Trophoblast cell (in vitro differentiated cells and primary cell): ENCODE data around the gene PCDHGB4. TPM values are rescaled to one million over a fixed set of nuclear protein-coding genes. Genes with fewer than 3 reads are reported as not detected.
"Not testable (repeated sequence)": the region's sequence is repeated elsewhere in the genome, so short reads cannot be mapped to it uniquely, and the experiment has no call there.

Source experiments
- DNase-seq, 2 donors: peaks; one replicate each; pipeline ENCODE4 v3.0.0-alpha.2; 2016
- H2AFZ ChIP-seq: 2 replicates; pipeline ENCODE4 v1.6.1; 2013; ENCODE audit warnings: low read length, moderate library complexity, mild to moderate bottlenecking; ENCODE audit not compliant: insufficient read depth, poor library complexity
- H2AK5ac ChIP-seq: 2 replicates; pipeline ENCODE4 v1.6.1; 2013; ENCODE audit warnings: mild to moderate bottlenecking, low read length
- H2BK120ac ChIP-seq: 2 replicates; pipeline ENCODE4 v1.6.1; 2013; ENCODE audit warnings: low read length, mild to moderate bottlenecking, moderate library complexity; ENCODE audit not compliant: insufficient read depth, poor library complexity
- H2BK12ac ChIP-seq: 2 replicates; pipeline ENCODE4 v1.6.1; 2013; ENCODE audit warnings: mild to moderate bottlenecking, low read length, moderate library complexity
- H2BK5ac ChIP-seq: 2 replicates; pipeline ENCODE4 v1.6.1; 2013; ENCODE audit warnings: low read length, low read depth, moderate library complexity, mild to moderate bottlenecking; ENCODE audit not compliant: poor library complexity
- H3K14ac ChIP-seq: 2 replicates; pipeline ENCODE4 v1.6.1; 2013; ENCODE audit warnings: mild to moderate bottlenecking, low read length
- H3K18ac ChIP-seq: 2 replicates; pipeline ENCODE4 v1.6.1; 2013; ENCODE audit warnings: mild to moderate bottlenecking, low read length
- H3K23ac ChIP-seq: 2 replicates; pipeline ENCODE4 v1.6.1; 2013; ENCODE audit warnings: low read length
- H3K27ac ChIP-seq: 2 replicates; pipeline ENCODE4 v1.5.1; 2013; ENCODE audit warnings: low read depth, mild to moderate bottlenecking, inconsistent platforms, low read length, moderate library complexity
- H3K27me3 ChIP-seq: 2 replicates; pipeline ENCODE4 v1.6.1; 2013; ENCODE audit warnings: inconsistent platforms, mild to moderate bottlenecking, low read length, moderate library complexity; ENCODE audit not compliant: insufficient read depth
- H3K36me3 ChIP-seq, 2 experiments: 1 replicate in 1 of 2; 2 replicates in 1 of 2; pipeline ENCODE4 v1.6.1; 2013; ENCODE audit warnings: low read length in 2 of 2, mild to moderate bottlenecking in 2 of 2, moderate library complexity in 1 of 2; ENCODE audit not compliant: insufficient read depth in 2 of 2, control insufficient read depth in 1 of 2
- H3K4ac ChIP-seq: 2 replicates; pipeline ENCODE4 v1.6.1; 2013; ENCODE audit warnings: low read depth, mild to moderate bottlenecking, low read length, moderate library complexity
- H3K4me1 ChIP-seq, 2 experiments: 1 replicate in 1 of 2; 2 replicates in 1 of 2; pipeline ENCODE4 v1.6.1; 2013; ENCODE audit warnings: low read length in 2 of 2, mild to moderate bottlenecking in 2 of 2, moderate library complexity in 1 of 2; ENCODE audit not compliant: insufficient read depth in 2 of 2, control insufficient read depth in 1 of 2
- H3K4me2 ChIP-seq: 2 replicates; pipeline ENCODE4 v1.6.1; 2013; ENCODE audit warnings: inconsistent platforms, mild to moderate bottlenecking, low read length, moderate library complexity
- H3K4me3 ChIP-seq: 2 replicates; pipeline ENCODE4 v1.5.1; 2013; ENCODE audit warnings: mild to moderate bottlenecking, low read depth, low read length, inconsistent platforms
- H3K79me1 ChIP-seq: one replicate; pipeline ENCODE4 v1.6.1; 2013; ENCODE audit warnings: low read length
- H3K79me2 ChIP-seq: 2 replicates; pipeline ENCODE4 v1.6.1; 2013; ENCODE audit warnings: low read length, mild to moderate bottlenecking; ENCODE audit not compliant: control insufficient read depth, insufficient read depth, poor library complexity
- H3K9ac ChIP-seq: 2 replicates; pipeline ENCODE4 v1.6.1; 2013; ENCODE audit warnings: mild to moderate bottlenecking, low read length
- H3K9me3 ChIP-seq: 2 replicates; pipeline ENCODE4 v1.6.1; 2013; ENCODE audit warnings: low read depth, mild to moderate bottlenecking, control low read depth, inconsistent platforms, low read length; ENCODE audit not compliant: insufficient read depth
- H4K12ac ChIP-seq: 2 replicates; pipeline ENCODE4 v1.6.1; 2013; ENCODE audit warnings: low read depth, mild to moderate bottlenecking, low read length, moderate library complexity
- H4K8ac ChIP-seq: 2 replicates; pipeline ENCODE4 v1.6.1; 2013; ENCODE audit warnings: low read depth, mild to moderate bottlenecking, low read length, moderate library complexity
- H4K91ac ChIP-seq: one replicate; pipeline ENCODE4 v1.6.1; 2013; ENCODE audit warnings: low read depth, mild to moderate bottlenecking, low read length, moderate library complexity
- WGBS: extraction: QIAGEN DNeasy Blood & Tissue Kit; methylation state at CpG from one replicate; pipeline ENCODE4 v1.1.7; 2013; ENCODE audit warnings: missing lambda C conversion rate; ENCODE audit not compliant: insufficient read length, insufficient coverage; ENCODE audit errors: extremely low coverage; 5-methylcytosine and 5-hydroxymethylcytosine counted together
- polyA plus RNA-seq: library from polyadenylated mRNA; stranded (reverse); fragments of 200-250 nt; gene quantifications from 2 replicates; pipeline ENCODE4 v1.2.3, GENCODE V29; 2013

The PCDHGB4 gene
- 12.9 and 13.4 TPM in 2 replicates for polyA plus RNA-seq

GRCh38 chr5:141387557-141388311 lies at the start of gene PCDHGB4:
Gene PCDHGB4, plus strand, starts transcription at chr5:141387698. Its CDS starts 187 bp downstream, at chr5:141387885.
- H2AFZ ChIP-seq, H3K27ac ChIP-seq, H4K12ac ChIP-seq, H3K79me1 ChIP-seq, H2BK12ac ChIP-seq, H3K23ac ChIP-seq, H4K8ac ChIP-seq, H3K14ac ChIP-seq, H2BK5ac ChIP-seq, H3K27me3 ChIP-seq, H3K79me2 ChIP-seq, H2BK120ac ChIP-seq, H3K4me1 ChIP-seq, H4K91ac ChIP-seq, H3K9ac ChIP-seq, H3K4ac ChIP-seq, H3K18ac ChIP-seq, H2AK5ac ChIP-seq: not testable (repeated sequence)
- Histone ChIP-seq H3K9me3 (peaks cover 38% of the 10 kb centered on the region), H3K4me3 (peak within 1 kb of the TSS; percentile 48), H3K4me2 (peak within 1 kb of the TSS; percentile 54), H3K36me3 (peaks cover 10 to 13% of the 10 kb centered on the region in 2 experiments)
- peak in 1 of 2 donors; percentile 47 for DNase-seq
- no CpG with 5 or more reads among the region's 40 CpGs for WGBS

- H3K4me2 ChIP-seq, result no peak within 1 kb of the TSS
- no peak within 1 kb of the TSS for H2AK5ac ChIP-seq
- no peak within 1 kb of the TSS for H3K4me3 ChIP-seq
- H3K9me3 ChIP-seq, result peaks cover 16% of the 10 kb centered on the region
- no peak within 1 kb of the TSS for H4K91ac ChIP-seq
- no peaks in the 10 kb centered on the region for H3K79me2 ChIP-seq
- H2BK120ac ChIP-seq, result no peak within 1 kb of the TSS
- H2BK5ac ChIP-seq, result no peak within 1 kb of the TSS
- no peaks in the 10 kb centered on the region for H3K36me3 ChIP-seq
- H3K79me1 ChIP-seq, result no peaks in the 10 kb centered on the region
- no peaks in the 10 kb centered on the region for H3K27me3 ChIP-seq
- no peak within 1 kb of the TSS for H3K4ac ChIP-seq
- no CpG with 5 or more reads among the region's 27 CpGs for WGBS
- no peak within 1 kb of the TSS for H4K8ac ChIP-seq
- no peaks in the 10 kb centered on the region for H3K4me1 ChIP-seq
- no peak within 1 kb of the TSS for H4K12ac ChIP-seq
- H2BK12ac ChIP-seq, result no peak within 1 kb of the TSS
- H3K23ac ChIP-seq, result no peak within 1 kb of the TSS
- H3K9ac ChIP-seq, result no peak within 1 kb of the TSS
- no peak within 1 kb of the TSS for H3K18ac ChIP-seq
- H3K14ac ChIP-seq, result no peak within 1 kb of the TSS
- H2AFZ ChIP-seq, result no peak within 1 kb of the TSS
- H3K27ac ChIP-seq, result no peak within 1 kb of the TSS
- DNase-seq, result no peak
Measured at GRCh38 chr5:141338538-141339306, 48.8 kb upstream of the PCDHGB4 start, which contains the start of gene PCDHGA2. Gene PCDHGA2, plus strand, starts transcription at chr5:141338760.

GRCh38 chr5:141340781-141341354 lies 46.6 kb upstream of the PCDHGB4 start:
- not testable (repeated sequence) for H3K9ac ChIP-seq, H2AK5ac ChIP-seq, H2AFZ ChIP-seq, H4K8ac ChIP-seq, H4K12ac ChIP-seq, H2BK5ac ChIP-seq, H4K91ac ChIP-seq, H3K79me2 ChIP-seq, H3K27me3 ChIP-seq, H3K79me1 ChIP-seq, H3K14ac ChIP-seq, H3K4me3 ChIP-seq, H3K27ac ChIP-seq, H3K36me3 ChIP-seq, H3K4me1 ChIP-seq, H3K18ac ChIP-seq, DNase-seq, H2BK12ac ChIP-seq, H2BK120ac ChIP-seq, H3K23ac ChIP-seq, H3K4me2 ChIP-seq, H3K4ac ChIP-seq
- peaks cover 25% of the 10 kb centered on the region for H3K9me3 ChIP-seq
- WGBS, result no CpG with 5 or more reads among the region's 45 CpGs

DNA sequence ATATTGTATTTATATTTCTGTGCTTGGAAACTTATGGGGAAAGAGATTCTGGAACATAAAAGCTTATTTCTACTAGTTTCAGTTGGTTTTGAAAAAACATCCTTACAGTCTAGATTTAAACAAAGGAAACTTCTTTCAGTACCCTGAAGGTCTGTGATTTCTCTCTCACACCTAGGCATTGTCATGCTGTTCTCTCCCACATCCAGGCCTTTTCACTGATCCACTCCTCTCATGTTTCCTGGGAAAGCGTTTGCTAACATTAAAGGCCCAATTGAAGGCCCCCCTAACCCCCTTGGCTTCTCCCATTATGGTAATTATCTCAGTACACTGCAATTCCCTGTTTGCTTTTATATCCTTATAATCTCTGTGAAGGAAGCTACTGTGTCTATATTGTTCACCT lies 44.7 kb upstream of the PCDHGB4 start:
- H2AK5ac ChIP-seq, result no peak overlapping the region
- no peak overlapping the region for H2AFZ ChIP-seq
- no peak overlapping the region for H3K18ac ChIP-seq

More for the DNA sequence above, 44.7 kb upstream of the PCDHGB4 start:
- no CpG with 5 or more reads among the region's 1 CpG for WGBS
- Histone ChIP-seq H3K4me2 (no peak overlapping the region), H4K8ac (no peak overlapping the region), H2BK12ac (no peak overlapping the region), H3K79me2 (no peaks in the 10 kb centered on the region), H3K36me3 (no peaks in the 10 kb centered on the region), H4K91ac (no peak overlapping the region), H3K27ac (no peak overlapping the region), H3K4ac (no peak overlapping the region), H3K4me3 (no peak overlapping the region), H3K14ac (no peak overlapping the region), H3K23ac (no peak overlapping the region), H3K9me3 (peaks cover 25% of the 10 kb centered on the region), H2BK120ac (no peak overlapping the region), H3K79me1 (no peaks in the 10 kb centered on the region), H3K9ac (no peak overlapping the region), H3K4me1 (no peaks in the 10 kb centered on the region), H3K27me3 (no peaks in the 10 kb centered on the region), H4K12ac (no peak overlapping the region), H2BK5ac (no peak overlapping the region)
- DNase-seq, result no peak
